GM12878 (cell line): ENCODE data around the gene CTNNA2. TPM values are rescaled to one million over a fixed set of nuclear protein-coding genes. Genes with fewer than 3 reads are reported as not detected.

Experiments
- CBX5 ChIP-seq: sonication (generic); IDR thresholded peaks from 2 replicates; pipeline ENCODE4 v1.6.1; 2016; ENCODE audit warnings: low read depth, moderate library complexity, mild to moderate bottlenecking, inconsistent platforms
- SREBF2 ChIP-seq: IDR thresholded peaks from 2 replicates; pipeline ENCODE4 v1.6.1; 2012; ENCODE audit warnings: mild to moderate bottlenecking, low read length
- YY1 ChIP-seq: IDR thresholded peaks from 2 replicates; pipeline ENCODE4 v1.6.1; 2011; ENCODE audit warnings: low read depth, mild to moderate bottlenecking, low read length
- ZNF217 ChIP-seq: fragments of 450-650 bp; IDR thresholded peaks from 2 replicates; pipeline ENCODE4 v1.6.1; 2017; ENCODE audit warnings: antibody characterized with exemption, mild to moderate bottlenecking
- polyA plus RNA-seq, 11 experiments: library from polyadenylated mRNA; depleted of rRNA in 4 of 11; unstranded in 6 of 11; stranded (reverse) in 5 of 11; fragments of >200 nt; fragmentation: Nextera tagmentation in 4 of 11; fragmentation: Illumina TruSeq in 1 of 11; extraction: Ambion mirVana in 4 of 11; extraction: Trizol in 1 of 11; gene quantifications; 1 replicate in 1 of 11; 2 replicates in 10 of 11; pipeline versions ENCODE4 v1.2.1 to v1.2.3, GENCODE V29; 2011 to 2016; ENCODE audit warnings: inconsistent platforms in 2 of 11, missing spikeins in 2 of 11, low read depth in 1 of 11
- total RNA-seq, 4 experiments: library from RNA; depleted of rRNA in 3 of 4; stranded (reverse); fragments of >200 nt in 3 of 4; fragmentation: Illumina TruSeq in 1 of 4; extraction: Trizol in 1 of 4; gene quantifications; 2 replicates each; pipeline versions ENCODE4 v1.2.1 to v1.2.3, GENCODE V29; 2013 to 2021
- TF ChIP-seq, protein P1 (sequence below): fragments of 150-350 bp; IDR thresholded peaks from 2 replicates; pipeline ENCODE4 v1.6.1; 2016; ENCODE audit warnings: low read depth, low read length
- TF ChIP-seq, protein P2 (sequence below): fragments of 450-650 bp; formaldehyde crosslinking; IDR thresholded peaks from 2 replicates; pipeline ENCODE4 v1.4.0; 2020; ENCODE audit warnings: mild to moderate bottlenecking, moderate library complexity
- TF ChIP-seq, protein P3 (sequence below): fragments of 450-650 bp; IDR thresholded peaks from 2 replicates; pipeline ENCODE4 v1.6.1; 2017; ENCODE audit warnings: mild to moderate bottlenecking, moderate library complexity

The CTNNA2 gene
- total and polyA plus RNA-seq, 10 of the 15 experiments (the other 5 are each of a cell fraction or from before 2014, with no cell fraction given), result 2.4 to 36.2 (median 6.6) TPM

DNA sequence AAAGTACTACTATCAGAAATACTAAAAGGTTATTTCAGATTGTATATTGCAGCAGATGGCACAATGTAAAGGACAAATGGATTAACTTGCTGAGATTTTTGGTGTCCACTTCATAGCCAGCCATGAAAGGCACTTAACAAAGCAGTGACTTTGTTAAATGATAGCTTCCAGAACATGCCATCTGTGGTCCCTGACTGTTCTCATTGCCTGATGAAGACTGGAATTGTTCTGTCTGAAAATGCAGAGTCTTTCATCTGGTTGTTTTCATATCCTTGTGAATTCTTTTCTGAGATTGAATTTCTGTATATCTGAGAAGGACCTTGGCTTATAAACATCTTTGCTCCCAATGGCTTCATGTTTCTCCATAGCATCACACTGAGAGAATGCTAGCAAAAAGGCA lies 836.1 kb downstream of the CTNNA2 start (continued):
- TF ChIP-seq, protein P1, sequence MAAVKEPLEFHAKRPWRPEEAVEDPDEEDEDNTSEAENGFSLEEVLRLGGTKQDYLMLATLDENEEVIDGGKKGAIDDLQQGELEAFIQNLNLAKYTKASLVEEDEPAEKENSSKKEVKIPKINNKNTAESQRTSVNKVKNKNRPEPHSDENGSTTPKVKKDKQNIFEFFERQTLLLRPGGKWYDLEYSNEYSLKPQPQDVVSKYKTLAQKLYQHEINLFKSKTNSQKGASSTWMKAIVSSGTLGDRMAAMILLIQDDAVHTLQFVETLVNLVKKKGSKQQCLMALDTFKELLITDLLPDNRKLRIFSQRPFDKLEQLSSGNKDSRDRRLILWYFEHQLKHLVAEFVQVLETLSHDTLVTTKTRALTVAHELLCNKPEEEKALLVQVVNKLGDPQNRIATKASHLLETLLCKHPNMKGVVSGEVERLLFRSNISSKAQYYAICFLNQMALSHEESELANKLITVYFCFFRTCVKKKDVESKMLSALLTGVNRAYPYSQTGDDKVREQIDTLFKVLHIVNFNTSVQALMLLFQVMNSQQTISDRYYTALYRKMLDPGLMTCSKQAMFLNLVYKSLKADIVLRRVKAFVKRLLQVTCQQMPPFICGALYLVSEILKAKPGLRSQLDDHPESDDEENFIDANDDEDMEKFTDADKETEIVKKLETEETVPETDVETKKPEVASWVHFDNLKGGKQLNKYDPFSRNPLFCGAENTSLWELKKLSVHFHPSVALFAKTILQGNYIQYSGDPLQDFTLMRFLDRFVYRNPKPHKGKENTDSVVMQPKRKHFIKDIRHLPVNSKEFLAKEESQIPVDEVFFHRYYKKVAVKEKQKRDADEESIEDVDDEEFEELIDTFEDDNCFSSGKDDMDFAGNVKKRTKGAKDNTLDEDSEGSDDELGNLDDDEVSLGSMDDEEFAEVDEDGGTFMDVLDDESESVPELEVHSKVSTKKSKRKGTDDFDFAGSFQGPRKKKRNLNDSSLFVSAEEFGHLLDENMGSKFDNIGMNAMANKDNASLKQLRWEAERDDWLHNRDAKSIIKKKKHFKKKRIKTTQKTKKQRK, result no peak
- TF ChIP-seq ZNF217 (no peak), SREBF2 (no peak), YY1 (no peak), CBX5 (no peak)
- TF ChIP-seq, protein P2, sequence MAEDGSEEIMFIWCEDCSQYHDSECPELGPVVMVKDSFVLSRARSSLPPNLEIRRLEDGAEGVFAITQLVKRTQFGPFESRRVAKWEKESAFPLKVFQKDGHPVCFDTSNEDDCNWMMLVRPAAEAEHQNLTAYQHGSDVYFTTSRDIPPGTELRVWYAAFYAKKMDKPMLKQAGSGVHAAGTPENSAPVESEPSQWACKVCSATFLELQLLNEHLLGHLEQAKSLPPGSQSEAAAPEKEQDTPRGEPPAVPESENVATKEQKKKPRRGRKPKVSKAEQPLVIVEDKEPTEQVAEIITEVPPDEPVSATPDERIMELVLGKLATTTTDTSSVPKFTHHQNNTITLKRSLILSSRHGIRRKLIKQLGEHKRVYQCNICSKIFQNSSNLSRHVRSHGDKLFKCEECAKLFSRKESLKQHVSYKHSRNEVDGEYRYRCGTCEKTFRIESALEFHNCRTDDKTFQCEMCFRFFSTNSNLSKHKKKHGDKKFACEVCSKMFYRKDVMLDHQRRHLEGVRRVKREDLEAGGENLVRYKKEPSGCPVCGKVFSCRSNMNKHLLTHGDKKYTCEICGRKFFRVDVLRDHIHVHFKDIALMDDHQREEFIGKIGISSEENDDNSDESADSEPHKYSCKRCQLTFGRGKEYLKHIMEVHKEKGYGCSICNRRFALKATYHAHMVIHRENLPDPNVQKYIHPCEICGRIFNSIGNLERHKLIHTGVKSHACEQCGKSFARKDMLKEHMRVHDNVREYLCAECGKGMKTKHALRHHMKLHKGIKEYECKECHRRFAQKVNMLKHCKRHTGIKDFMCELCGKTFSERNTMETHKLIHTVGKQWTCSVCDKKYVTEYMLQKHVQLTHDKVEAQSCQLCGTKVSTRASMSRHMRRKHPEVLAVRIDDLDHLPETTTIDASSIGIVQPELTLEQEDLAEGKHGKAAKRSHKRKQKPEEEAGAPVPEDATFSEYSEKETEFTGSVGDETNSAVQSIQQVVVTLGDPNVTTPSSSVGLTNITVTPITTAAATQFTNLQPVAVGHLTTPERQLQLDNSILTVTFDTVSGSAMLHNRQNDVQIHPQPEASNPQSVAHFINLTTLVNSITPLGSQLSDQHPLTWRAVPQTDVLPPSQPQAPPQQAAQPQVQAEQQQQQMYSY, result no peak
- TF ChIP-seq, protein P3, sequence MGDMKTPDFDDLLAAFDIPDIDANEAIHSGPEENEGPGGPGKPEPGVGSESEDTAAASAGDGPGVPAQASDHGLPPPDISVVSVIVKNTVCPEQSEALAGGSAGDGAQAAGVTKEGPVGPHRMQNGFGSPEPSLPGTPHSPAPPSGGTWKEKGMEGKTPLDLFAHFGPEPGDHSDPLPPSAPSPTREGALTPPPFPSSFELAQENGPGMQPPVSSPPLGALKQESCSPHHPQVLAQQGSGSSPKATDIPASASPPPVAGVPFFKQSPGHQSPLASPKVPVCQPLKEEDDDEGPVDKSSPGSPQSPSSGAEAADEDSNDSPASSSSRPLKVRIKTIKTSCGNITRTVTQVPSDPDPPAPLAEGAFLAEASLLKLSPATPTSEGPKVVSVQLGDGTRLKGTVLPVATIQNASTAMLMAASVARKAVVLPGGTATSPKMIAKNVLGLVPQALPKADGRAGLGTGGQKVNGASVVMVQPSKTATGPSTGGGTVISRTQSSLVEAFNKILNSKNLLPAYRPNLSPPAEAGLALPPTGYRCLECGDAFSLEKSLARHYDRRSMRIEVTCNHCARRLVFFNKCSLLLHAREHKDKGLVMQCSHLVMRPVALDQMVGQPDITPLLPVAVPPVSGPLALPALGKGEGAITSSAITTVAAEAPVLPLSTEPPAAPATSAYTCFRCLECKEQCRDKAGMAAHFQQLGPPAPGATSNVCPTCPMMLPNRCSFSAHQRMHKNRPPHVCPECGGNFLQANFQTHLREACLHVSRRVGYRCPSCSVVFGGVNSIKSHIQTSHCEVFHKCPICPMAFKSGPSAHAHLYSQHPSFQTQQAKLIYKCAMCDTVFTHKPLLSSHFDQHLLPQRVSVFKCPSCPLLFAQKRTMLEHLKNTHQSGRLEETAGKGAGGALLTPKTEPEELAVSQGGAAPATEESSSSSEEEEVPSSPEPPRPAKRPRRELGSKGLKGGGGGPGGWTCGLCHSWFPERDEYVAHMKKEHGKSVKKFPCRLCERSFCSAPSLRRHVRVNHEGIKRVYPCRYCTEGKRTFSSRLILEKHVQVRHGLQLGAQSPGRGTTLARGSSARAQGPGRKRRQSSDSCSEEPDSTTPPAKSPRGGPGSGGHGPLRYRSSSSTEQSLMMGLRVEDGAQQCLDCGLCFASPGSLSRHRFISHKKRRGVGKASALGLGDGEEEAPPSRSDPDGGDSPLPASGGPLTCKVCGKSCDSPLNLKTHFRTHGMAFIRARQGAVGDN, result no peak
